CD4-positive, alpha-beta T cell treated with Interferon gamma for 1 hour (primary cell): Measurements from ENCODE around the gene ITGB2.

Source experiments
- DNase-seq: peaks from one replicate; pipeline ENCODE4 v3.0.0-alpha.2; 2020

Gene ITGB2

GRCh38 chr21:44955141-44955797 is 34.6 kb upstream of the ITGB2 start:
- DNase-seq: no peak

DNA sequence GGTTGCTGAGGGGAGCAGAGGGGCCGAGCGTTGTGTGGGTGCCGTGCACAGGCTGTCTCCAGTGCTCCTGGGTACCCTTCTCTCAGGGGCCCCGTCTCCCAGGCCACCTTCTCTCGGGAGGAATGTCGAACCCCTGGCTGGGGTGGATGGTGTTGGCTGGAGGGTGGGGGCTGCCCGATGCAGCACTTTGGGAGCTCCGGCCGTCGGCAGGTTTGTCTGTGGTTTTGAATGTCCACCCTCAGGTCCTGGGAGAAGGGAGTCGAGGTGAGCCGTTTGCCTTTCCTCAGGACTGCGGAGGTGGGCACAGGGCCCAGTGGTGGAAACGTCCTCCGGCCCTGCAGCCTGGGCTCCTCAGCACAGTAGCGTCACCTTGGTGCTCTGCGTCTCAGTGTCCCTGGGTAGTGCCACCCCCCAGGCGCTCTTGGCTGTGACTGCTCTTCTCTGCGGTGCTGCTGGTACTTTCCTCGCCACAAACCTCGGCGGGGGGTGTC is 33.6 kb upstream of the ITGB2 start:
- DNase-seq: no peak

DNA sequence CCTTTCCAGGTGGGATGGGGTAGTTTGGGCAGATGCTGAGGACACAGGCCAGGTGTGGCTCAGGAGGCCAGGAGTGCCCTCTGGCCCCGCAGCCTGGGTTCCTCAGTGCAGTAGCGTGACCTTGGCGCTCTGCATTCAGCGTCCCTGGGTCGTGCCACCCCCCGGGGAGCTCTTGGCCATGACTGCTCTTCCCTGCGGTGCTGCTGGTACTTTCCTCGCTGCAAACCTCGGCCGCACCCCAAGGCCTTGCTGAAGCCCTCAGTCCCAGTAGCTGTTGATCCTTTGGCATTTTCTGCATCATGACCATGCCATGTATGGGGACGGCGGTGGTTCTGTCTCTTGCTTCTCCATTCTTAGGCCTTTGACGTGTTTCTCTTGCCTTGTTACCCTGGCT is 32.9 kb upstream of the ITGB2 start:
- DNase-seq: no peak

- no peak for DNase-seq
These were observed 32.4 kb upstream of the ITGB2 start for GRCh38 chr21:44952929-44953627.

DNA sequence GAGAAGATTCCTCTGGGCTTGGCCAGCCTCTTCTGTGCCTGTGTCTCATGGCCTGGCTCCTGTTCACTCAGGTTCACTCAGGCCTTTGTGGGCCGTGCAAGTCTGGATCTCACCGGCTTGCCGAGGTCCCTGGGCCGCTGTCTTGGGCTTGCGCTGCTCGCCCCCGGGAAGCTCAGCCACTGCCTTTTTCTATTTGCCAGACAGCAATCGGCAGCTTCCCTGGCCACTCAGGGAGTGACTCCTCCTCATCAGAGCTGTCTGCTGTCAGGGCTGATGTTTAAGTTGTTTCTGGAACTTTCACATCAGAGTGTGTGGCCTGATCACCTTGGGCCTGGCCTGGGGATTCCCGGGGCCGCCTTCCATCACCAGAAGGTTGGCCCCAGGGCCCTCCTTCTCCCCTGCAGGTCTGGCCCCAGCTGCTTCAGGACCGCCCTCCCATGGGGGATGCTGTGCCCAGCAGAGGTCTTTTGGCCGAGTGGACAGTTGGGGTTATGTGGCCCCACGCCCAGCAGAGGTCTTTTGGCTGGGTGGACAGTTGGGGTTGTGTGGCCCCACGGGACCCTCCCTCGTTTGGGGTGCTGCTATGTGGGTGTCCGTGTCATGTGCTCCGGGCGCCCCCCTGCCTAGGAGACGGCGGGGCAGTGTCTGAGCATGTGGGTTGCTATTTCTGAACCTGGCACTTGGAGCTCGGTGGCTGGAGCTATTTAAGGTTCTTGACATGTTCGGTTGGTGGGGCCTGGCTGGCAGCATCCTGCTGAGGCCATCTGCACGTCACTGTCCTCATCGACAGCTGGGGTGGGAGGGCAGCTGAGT is 31.6 kb upstream of the ITGB2 start:
- no peak for DNase-seq

- DNase-seq: no peak
These were observed 30.7 kb upstream of the ITGB2 start for GRCh38 chr21:44951186-44951915.

GRCh38 chr21:44950351-44950750 is 29.7 kb upstream of the ITGB2 start:
- no peak for DNase-seq

- peak; percentile 73 for DNase-seq
These were observed 29.1 kb upstream of the ITGB2 start for GRCh38 chr21:44949779-44950198.

GRCh38 chr21:44949161-44949778 is 28.6 kb upstream of the ITGB2 start:
- no peak for DNase-seq

GRCh38 chr21:44948426-44949120 is 27.9 kb upstream of the ITGB2 start:
- DNase-seq: no peak

DNA sequence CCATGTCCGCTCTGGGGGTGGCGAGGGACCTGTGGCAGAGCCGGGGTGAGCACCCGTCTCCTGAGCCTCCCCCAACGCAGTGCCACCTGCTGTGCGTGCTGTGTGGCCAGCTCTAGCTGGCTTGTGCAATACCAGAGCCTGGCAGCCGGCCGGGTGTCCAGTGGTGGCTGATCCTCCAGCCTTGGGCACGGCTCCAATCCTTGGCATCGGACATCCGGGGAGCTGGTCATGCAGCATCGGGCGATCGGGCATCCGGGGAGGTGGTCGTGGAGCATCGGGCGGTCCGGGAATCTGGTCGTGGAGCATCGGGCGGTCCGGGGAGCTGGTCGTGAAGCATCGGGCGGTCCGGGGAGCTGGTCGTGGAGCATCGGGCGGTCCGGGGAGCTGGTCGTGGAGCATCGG is 27.2 kb upstream of the ITGB2 start:
- no peak for DNase-seq

DNA sequence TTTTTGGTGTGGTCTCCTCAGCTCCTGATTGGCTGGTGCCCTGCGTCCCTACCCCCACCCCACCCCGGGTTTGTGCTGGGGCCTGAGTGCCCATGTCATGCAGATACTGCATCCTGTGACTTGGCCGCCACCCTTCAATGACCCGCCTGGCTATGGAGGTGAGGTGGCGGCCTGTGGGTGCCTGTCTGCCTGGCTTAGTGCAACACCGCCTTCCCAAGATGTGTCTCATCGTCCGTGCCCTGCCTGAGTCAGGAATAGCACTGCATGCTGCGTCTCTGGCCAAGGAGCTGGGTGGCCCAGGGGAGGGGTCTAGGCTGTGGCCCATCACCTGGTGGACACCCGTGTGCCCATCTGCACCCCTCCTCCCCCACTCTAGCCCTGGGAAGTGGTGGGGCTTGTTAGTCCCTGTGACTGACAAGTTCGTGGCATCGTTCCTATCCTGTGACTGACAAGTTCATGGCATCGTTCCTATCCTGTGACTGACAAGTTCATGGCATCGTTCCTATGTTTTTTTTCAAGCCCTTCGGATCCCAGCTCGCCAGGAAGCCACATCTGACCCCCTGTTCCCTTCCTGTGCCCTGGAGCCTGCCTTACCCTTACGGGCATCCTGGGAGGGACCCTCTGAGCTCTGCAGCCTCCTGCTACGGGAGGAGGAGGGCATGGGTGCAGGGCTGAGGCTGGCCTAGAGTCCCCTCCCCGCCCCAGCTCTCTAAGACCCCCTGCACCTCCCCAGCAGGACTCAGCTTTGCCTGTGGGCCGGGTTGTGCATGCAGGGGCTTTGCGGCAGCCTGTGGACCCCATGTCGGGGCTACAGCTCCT is 26.6 kb upstream of the ITGB2 start:
- no peak for DNase-seq

DNA sequence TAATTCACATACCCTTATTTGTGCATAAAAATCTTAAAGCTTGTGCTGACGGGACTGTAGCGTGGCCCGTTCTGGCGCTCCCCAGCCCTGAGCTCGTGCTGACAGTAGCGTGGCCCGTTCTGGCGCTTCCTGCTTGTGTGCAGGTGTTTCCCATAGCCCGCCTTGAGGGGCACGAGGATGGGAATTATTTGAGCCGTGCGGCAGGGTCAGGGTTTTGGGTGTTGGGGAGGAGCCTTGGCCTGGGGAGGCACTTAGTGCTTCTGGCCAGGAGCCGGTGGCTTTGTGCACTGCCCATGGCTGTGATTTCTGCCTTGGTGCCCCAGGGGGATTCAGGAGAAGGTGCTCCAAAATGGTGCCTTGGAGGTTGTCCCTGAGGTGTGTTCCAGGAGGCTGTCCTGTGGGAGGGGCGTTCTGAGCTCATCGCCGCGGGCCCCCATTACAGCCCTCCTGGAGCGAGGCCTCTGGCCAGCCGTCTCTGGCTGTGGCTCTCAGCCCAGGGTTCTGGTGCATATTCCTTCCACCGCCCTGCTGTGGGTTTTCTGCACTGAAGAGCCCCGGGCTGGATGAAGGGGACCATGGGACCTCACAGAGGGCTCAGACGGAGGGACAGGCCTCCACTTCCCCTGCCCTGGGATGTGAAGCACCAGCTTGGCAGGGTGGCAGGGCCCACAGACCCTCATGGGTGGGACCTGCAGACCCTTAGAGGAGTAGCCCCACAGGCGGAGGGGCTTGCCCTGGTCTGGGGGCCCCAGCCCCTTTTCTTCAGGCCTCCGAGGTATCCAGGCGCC is 25.7 kb upstream of the ITGB2 start:
- DNase-seq: no peak

- no peak for DNase-seq
These were observed 23.9 kb upstream of the ITGB2 start for GRCh38 chr21:44944596-44944995.

DNA sequence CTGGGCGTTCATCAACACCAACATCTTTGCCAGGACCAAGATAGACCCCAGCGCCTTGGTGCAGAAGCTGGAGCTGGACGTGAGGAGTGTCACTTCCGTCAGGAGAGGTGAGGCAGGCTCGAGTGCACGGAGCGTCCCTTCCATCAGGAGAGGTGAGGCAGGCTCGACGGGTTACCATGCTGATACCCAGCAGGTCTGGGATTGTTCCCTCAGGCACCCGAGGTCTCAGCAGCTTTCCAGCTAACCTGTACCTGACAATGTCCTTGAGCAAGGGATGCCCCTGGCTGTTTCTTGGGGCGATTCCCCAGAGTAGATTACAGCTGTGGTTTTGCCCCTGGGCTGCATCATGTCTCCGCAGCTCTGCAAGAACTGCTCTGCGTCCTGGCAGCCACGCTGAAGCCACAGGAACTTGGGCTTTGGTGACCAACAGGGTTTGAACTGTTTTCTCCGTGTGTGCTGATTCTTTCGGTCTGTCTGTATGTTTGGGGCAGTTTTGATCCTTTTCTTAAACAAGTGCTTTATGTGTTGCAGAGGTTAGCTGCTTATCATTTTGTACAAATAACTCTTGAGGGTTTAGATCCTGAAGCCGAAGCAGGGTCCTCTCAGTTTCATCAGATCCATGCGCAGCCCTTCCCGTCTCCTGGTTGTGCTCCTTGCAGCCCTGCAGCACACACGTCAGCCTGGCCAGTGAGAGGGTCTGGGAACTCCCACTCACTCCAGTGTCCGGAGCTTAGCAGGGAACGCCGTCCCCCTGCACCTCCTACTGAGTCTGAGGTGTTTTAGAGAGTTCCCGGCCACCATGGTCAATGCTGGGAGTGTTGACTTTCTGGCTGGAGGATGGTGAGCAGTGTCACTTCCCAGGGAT is 23.2 kb upstream of the ITGB2 start:
- DNase-seq: no peak

DNA sequence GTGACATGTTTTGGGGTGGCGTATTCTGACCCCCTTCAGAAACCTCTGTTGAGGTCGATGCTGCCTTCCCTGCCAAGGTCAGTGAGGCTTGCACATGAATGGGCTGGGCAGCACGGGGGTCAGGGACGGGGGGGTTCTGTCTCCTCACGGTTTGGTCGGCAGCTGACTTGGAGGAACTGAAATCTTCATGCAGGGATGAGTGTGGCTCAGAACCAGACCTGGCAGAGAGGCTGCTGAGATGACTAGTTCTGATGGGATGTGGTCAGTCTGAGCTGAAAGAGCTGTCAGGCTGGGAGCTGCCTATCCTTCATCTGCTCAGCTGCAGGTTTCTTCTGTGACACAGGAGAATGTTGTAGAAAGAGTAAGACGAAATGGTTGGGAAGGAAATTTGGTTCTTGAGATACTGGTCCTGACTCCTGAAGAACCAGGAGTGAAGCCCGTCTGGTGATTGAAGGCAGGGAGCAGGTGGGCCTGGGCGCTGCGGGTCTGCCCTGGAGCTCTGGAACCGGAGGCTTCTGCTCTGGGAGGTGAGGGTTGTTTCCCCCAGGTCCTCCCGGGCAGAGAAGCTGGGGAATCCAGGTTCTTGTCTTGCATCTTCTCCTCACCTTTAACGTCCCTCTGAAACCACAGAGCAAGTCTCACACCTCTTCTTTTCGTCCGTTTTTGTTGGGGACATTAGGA is 22.4 kb upstream of the ITGB2 start:
- DNase-seq: no peak

DNA sequence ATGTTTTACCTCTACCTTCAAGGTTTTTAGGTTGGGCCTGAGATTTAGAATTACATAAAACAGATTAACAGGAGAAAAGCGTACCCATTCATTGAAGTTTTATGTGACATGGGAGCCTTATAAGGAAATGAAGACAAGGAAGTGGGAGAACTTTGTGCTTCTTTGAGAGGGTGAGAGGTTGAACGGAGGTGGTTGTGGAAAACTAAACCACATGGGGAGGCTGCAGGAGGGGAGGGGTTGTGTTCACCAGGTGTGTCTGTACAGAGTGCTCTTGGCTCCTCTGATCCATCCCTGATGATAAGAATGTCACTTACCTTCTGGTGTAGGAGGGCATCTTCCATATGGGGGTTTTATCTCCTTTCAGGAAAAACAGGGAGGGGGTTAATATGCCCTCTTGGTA is 21.9 kb upstream of the ITGB2 start:
- no peak for DNase-seq

DNA sequence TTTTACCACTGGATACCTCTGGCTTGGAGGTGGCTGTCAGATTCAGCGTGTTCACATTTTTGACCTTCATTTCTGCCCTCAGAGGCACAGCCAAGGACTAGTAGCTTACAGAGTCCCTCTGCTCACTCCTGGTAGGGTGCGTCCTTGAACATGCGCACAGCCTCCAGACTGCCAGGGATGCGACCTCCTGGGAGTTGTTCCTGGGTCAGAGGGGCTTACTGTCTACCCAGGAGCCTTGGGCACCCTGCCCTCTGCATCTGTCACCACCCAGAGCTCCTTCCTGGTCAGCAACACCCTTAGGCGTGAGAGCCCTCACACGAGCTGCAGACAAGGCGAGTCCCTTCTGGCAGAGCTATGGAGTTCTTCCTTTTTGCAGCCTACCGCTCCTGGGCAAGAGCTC is 20.9 kb upstream of the ITGB2 start:
- DNase-seq: no peak
